DMS153 treated with DMSO at 0.1 percent for 48 hours (cell line): Measurements from ENCODE around the gene TK1.
"Not testable (repeated sequence)": the region's sequence is repeated elsewhere in the genome, so short reads cannot be mapped to it uniquely, and the experiment has no call there.

ENCODE experiments used
- DNase-seq: peaks from one replicate; lab custom pipeline; 2025; ENCODE audit not compliant: unreplicated experiment; lab: John Stamatoyannopoulos, UW

Gene TK1

DNA sequence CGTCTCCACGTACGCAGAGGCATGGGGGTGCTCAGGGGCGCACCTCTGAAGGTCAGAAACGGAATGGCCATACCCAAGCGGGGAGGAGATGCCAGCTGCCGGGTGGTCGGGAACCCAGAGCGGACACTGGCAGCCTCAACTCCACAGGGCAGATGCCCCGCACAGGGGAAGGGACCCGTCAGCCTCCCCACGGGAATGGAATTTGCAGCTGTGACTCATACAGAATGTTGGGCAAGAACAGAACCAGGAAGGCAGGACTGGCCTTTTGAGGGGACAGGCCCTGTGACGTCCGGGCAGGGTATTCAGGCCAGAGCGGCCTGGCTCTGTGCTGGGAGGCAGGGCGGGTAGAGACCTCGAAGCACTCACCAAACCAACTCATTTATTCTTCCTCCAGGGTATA lies 7.5 kb downstream of the TK1 start:
- DNase-seq, result no peak

DNA sequence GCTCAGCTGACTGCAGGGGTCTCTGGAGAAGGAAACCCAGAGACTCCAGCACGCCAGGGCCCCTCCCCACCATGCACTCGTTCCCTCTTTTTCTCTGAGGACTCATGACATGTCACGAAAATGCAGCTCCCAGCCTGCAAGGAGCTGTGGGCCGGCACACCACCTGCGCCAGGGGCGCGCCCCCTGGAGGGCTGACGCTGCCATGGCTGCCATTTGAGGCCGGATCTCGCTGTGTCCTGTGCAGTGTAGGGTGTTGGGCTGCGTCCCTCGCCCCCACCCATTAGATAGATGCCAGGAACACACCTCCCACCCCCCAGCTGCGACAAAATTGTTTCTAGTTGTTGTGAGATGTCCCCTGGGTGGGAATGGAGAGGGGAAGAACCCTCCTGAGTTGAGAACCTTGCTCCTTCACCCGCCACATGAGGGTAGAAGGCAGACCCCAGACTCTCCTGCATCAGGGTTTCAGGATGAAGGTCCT lies 10.3 kb downstream of the TK1 start:
- no peak for DNase-seq

DNA sequence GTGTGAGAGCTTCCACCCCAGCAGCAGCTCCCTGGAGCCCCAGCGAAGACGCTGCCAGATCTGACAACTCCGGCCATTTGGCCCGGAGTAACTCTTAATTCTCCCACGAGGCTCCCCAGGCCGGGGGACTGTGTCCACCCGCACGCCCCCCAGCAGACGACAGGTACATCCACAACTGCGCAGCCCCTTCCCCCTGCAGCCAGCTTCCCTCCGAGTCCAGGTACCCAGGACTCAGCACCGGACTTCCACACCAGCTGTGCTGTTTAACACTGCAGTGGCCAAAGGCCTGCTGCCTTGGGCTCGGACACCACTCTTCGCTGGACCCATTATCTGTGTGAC lies 11.2 kb downstream of the TK1 start:
- DNase-seq, result no peak

DNA sequence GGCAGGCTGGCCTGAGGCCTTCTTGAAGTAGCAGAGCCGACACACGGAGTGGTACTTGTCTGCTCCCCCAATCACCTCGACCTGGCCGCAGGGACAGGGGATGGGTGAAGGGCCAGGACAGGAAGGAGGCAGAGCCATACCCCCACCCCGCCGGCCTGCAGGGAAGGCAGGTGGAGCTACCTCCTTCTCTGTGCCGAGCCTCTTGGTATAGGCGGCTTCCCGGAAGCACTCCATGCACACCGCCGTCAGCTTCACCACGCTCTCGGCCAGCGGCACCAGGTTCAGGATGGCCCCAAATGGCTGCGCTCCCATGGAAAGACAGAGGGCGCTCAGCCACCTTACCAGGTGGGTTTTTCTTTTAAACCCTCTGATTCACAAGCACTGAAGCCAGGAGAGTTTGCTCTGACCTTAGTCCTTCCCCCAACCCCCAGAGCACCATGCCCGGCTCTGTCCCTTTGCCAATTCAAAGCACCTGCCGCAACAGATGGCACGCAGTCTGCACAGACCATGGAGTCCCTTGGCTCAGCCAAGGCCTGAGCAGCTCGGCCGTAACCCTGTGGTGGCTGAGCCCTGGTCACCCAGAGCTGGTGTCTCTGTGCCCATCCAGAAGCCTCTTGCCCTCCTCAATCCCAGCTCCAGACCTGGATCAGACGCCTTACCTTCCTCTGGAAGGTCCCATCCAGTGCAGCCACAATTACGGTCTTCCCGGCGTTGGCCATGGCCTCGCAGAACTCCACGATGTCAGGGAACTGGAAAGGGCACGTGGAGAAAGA lies 11.8 kb downstream of the TK1 start:
- DNase-seq, result peak; percentile 56

DNA sequence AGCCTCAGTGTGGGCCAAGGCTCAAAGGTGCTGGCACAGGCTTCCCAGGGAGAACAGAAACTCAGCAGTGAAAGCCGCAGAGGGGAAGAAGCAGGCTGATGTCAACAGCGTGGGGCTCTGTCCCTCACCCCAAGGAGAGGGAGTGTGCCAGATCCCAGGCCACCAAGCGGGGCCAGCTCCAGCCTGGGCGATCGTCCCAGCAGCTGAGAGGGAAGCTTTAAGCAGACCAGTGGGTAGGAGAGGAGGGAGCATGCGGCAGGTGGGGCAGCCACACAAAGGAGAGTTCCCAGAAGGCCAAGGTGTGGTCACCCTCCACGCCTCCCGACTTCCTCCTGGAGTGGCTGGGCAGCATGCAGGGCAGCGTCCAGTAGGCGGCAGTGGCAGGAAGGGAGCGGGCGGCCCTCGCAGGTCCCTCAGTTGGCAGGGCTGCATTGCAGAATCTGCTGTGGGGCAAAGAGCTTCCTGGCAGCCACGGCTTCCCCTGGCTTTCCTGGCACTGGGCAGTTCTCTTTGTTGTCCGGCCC lies 12.4 kb downstream of the TK1 start:
- DNase-seq, result peak; percentile 45

DNA sequence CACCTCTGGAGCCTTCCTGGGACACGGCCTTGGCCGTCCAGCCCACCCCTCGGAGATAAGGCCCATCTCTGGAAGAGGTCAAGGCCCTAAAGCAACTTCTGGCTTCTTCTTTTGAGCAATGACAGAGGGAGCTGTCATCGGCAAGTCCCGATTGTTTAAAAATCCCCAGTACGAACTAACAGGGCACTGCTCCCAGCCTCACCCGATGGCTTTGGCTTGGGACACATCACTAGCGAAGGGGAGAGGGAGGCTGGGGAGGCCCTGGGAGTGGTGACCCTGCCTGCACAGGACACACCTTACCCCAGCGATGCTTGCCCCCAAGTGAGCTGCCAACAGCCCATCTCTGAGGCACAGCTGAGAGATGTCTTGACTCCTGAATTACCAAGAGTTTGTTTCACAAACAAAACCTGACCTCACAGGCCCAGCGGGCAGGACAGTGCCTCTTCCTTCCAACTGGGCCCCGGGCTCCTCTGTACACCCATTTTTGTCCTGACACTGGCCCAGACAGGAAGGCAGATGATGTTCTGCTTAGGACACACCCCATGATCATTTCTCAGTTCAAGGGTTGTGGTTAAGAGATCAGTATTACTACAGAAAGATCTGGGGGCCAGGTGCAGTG lies 13.6 kb downstream of the TK1 start:
- DNase-seq, result no peak

DNA sequence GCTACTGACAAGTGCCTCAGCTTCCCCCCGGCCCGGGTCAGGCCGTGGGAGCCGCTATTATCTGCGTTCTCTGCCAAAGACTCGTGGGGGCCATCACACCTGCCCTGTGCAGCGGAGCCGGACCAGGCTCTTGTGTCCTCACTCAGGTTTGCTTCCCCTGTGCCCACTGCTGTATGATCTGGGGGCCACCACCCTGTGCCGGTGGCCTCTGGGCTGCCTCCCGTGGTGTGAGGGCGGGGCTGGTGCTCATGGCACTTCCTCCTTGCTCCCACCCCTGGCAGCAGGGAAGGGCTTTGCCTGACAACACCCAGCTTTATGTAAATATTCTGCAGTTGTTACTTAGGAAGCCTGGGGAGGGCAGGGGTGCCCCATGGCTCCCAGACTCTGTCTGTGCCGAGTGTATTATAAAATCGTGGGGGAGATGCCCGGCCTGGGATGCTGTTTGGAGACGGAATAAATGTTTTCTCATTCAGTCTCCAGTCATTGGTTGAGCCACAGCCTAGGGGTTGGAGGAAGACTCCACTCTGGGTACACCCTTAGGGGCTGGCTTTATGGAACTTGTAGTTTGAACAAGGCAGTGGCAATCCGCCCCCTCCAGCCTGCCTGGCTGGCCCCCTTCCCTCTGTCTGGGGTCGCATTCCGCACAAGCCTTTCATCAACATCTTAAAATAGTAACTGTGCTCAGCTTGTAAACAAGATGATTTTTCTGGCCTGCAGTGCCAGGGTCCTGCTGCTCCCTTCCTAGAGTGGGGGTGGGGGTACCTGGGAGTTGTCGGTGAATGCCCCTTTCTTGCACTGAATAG lies 14.4 kb downstream of the TK1 start:
- DNase-seq, result peak; percentile 25

DNA sequence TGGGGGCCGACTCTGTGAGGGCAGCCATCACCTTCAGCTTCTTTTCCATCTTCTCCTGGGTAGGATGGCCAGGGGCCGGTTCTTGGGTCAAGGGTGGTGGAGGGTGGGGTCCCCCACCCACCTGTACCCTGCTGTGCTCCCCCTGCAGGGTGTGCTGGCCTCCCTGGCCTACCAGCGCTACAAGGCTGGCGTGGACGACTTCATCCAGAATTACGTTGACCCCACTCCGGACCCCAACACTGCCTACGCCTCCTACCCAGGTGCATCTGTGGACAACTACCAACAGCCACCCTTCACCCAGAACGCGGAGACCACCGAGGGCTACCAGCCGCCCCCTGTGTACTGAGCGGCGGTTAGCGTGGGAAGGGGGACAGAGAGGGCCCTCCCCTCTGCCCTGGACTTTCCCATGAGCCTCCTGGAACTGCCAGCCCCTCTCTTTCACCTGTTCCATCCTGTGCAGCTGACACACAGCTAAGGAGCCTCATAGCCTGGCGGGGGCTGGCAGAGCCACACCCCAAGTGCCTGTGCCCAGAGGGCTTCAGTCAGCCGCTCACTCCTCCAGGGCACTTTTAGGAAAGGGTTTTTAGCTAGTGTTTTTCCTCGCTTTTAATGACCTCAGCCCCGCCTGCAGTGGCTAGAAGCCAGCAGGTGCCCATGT lies 15.1 kb downstream of the TK1 start:
- DNase-seq, result not testable (repeated sequence)

DNA sequence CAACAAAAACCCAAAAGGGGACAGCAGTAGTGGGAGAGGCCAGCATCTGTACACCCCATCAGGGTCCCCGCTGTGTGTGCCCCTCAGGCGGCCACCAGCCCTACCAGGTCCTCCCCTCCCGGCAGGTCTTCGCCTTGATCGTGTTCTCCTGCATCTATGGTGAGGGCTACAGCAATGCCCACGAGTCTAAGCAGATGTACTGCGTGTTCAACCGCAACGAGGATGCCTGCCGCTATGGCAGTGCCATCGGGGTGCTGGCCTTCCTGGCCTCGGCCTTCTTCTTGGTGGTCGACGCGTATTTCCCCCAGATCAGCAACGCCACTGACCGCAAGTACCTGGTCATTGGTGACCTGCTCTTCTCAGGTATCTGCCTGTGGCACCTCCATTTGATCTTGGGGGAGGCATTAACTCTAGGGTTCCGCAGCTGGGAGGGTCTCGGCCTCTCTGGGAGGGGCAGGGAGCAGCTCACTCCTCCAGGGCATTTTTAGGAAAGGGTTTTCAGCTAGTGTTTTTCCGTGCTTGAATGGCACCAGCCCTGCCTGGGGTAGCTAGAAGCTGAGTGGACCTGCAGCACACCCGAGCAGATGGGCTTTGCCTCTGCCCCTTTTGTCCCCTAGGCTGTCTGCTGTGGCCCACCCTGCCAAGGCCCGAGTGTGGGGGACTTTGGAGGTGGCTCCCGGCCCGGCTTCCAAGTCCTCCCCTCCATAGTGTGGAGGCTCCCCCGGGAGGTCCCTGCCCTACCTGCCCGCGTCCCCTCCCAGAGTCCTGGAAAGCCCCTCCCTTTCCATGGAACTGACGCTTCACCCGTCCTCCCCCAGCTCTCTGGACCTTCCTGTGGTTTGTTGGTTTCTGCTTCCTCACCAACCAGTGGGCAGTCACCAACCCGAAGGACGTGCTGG lies 15.9 kb downstream of the TK1 start:
- DNase-seq, result no peak

DNA sequence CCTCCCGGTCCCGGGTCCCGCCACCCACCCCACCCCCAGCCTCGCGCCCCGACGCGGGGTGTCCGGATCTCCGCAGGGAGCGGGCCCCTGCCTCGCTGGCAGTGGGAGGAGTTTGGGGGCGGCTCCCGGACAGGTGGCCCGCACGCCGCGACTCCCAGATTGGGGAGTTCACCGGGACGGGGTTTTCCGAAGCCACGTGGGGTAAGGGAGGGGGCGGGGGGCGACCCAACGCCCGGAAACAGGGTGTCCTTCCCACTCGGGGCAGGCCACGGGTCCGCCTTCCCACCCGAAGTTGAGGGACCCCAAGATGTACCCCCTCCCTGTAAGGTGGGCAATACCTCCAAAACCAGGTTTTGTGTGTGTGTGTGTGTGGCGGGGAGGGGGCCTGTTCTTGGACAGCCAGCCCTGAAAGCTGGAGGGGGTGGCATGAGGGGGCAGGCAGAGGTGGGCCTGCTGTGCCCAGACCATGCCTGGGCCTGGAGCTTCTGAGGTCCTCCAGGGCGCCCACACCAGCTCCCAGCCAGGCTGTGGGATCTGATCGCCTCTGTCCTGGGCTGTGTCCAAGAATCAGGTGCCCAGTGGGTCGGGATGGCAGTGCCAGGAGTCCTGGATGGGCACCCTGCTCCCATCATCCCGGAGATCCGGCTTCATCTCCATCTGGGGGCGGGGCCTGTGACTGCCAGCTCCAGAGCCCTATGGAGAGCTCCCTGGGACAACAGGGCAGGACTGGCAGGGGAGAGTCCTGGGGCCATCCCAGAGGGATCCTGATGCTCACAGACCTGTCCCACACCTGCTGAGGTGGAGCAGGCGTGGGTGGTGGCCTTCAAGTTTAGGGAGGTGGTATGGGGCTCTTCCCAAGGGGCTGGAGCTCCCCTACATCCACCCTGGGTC lies 17.7 kb downstream of the TK1 start:
- DNase-seq, result peak; percentile 40

DNA sequence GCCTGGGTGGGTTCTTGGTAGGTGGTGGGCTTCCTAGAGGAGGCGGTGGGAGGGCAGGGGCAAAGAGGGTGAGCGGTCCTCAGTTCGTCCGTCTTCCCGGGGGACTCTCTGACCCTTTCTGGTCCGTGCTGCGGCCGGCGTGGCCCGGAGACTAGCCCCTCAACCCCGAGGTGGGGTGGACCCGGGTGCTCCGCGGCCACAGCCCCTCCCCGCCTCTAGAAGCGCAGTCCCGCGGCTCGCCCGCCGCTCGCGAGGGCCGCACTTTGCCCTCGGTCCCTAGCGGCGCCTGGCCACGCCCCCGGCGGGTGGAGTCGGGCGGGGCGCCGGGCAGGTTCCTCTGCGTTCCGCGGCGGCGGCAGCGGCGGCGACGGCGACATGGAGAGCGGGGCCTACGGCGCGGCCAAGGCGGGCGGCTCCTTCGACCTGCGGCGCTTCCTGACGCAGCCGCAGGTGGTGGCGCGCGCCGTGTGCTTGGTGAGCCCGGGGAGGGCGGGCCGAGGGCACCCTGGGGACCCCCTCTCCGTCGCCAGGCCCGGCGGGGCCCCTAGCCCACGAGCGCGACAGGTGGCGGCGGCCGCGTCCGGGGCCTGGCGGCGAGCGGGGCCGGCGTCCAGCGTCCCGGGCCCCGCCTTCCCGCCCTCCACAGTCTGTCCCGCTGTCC lies 18.5 kb downstream of the TK1 start, which contains the start of gene SYNGR2:
SYNGR2 (plus strand) TSS at position 340 of the 661 bp plus-strand sequence; CDS start at position 376, 36 bp downstream.
- peak; percentile 51 for DNase-seq

DNA sequence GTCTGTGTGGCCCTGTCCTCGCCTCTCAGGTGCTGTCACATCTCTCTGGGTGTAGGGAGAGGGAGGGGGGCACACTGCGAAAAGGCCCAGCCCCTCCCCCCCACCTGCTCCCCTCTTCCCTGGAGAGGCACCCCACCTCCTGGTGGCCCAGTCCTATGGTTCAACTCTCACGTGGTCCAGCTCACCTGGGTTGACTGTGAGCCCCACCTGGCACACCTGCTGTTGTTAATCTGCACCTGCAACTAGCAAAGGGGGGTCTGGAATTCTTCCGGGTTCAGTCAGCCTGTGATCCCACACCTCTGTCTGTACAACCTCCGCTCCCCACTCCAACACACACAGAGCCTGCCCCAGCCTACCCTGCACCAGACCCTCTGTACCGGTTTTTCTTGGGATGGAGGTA lies 20.4 kb downstream of the TK1 start:
- DNase-seq, result no peak

DNA sequence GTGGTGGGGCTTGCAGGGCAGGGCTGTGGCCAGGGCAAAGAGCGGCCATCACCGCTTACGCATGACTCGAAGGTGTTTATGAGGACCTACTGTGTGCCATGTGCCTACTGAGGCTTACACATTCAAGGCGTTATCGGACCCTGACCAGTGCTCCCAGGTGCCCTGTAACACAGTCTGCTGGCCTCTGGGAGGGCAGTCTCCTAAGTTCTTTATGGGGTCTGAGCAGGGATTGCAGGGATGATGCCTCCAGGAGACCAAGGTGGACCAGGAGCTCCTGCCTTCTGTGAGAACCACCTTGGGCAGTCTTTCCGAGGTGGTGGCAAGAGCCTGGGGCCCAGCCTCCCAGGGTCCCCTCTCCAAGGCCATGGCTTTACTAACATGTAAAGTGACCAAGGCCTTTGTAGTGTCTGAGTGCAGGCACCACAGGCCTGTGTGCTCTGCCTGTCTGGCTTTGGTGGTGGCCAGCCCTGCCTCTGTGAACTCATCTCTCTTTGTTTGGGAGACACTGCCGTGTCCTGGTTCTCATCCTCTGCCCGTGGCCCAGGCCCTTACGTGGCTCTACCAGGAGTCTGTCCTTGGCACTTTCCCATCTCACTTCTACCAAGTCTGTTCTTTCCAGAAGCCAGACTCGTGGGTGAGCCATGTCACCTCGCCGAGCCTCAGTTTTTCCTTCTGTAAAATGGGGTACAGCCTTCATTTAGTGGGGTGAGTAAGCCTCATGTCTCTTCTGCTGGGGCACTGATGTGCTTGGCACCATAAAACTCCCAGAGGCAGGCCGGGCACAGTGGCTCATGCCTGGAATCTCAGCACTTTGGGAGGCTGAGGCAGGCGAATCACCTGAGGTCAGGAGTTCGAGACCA lies 21.9 kb downstream of the TK1 start:
- DNase-seq, result no peak

DNA sequence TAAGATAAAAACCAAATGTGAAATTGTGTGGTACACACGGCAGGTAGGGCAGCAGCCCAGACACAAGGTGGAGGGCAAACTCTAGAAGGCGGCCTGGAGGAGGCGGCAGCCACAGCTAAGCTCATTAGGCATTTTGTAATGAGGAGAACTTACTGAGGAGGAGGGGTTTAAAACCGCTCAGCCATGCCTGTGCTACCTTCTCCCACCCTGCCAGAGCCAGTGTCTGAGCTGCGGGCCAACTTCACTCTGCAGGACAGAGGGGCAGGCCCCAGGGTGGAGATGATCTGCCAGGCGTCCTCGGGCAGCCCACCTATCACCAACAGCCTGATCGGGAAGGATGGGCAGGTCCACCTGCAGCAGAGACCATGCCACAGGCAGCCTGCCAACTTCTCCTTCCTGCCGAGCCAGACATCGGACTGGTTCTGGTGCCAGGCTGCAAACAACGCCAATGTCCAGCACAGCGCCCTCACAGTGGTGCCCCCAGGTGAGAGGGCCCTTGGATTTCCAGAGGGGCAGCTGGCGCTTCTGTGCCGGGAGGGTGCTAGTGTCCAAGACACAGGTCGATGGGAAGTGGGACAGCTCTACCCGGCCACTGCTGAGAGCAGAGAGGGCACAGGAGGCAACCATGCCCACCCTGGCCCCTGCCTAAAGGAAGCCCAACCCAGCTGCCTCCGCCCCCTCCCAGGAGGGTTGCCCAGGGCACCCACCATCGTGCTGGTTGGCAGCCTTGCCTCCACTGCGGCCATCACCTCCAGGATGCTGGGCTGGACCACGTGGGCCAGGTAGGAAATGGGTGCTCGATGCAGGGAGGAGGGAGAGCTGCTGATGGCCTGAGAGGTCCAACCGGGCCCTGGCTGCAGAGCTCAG lies 22.7 kb downstream of the TK1 start:
- no peak for DNase-seq

DNA sequence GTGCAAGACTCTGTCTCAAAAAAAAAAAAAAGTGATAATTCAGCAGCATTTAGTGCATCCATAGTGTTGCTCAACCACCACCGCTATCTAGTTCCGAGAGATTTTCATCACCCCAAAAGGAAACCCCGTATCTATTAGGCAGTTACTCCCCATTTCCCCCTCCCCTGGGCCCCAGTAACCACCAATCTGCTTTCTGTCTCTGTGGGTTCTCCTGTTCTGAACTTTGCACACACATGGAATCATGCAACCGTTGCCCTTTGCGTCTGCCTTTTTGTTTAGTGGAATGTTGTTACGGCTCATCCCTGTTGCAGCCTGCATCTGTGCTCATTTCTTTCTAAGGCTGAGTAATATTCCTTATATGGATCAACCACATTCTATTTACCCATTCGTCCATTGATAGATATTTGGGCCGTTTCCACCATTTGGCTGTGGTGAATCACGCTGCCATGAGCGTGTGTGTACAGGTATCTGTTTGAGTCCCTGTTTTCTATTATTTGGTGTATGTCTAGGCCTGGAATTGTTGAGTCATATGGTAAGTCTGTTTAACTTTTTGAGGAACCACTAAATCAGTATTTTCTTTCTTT lies 27.2 kb downstream of the TK1 start:
- DNase-seq, result no peak
